Measurements from ENCODE around the gene PSME1.

Gene PSME1

DNA sequence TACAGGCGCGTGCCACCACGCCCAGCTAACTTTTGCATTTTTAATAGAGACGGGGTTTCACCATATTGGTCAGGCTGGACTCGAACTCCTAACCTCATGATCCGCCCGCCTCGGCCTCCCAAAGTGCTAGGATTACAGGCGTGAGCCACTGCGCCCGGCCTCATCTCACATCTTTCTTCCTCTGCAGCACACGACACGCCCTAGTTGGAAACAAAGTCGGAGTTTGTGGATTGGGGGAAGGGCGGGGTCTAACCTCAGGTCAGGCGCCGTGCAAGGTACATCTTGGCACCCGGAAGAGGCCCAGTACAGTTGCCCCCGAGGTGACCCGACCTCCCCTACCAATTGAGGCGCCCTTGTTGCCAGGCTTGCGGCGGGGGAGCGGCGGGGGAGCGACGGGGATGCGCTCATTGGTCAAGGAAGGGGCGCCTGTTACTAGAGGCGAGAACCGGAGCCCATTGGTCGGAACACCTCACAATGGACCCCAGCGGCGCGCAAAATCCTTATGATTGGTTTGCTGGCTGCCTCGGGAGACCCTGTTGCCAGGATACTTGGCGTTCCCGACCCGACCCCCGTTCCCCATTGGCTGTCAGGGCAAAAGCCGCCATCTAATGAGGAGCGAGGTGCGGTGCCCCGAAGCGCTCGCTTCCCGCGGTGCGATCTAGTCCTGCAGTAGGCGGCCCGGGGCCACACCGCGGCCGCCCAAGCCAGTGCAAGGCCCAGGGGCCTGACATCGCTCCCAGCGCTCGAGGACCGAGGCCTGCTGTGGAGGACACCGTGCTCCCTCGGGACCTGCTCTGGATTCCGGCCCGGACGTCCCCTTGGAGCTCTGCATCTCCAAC is 35.6 kb downstream of the PSME1 start, which contains the start of gene REC8:
REC8 (plus strand) TSS at position 659 of the 839 bp plus-strand sequence. CDS start 473 bp downstream, outside the sequence.
- DNase-seq (ENCODE audit: extremely low read depth, insufficient read length): peak; percentile 95
- TF ChIP-seq, protein P1, sequence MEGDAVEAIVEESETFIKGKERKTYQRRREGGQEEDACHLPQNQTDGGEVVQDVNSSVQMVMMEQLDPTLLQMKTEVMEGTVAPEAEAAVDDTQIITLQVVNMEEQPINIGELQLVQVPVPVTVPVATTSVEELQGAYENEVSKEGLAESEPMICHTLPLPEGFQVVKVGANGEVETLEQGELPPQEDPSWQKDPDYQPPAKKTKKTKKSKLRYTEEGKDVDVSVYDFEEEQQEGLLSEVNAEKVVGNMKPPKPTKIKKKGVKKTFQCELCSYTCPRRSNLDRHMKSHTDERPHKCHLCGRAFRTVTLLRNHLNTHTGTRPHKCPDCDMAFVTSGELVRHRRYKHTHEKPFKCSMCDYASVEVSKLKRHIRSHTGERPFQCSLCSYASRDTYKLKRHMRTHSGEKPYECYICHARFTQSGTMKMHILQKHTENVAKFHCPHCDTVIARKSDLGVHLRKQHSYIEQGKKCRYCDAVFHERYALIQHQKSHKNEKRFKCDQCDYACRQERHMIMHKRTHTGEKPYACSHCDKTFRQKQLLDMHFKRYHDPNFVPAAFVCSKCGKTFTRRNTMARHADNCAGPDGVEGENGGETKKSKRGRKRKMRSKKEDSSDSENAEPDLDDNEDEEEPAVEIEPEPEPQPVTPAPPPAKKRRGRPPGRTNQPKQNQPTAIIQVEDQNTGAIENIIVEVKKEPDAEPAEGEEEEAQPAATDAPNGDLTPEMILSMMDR (IDR thresholded peaks at IDR 0.05; ENCODE audit: insufficient read depth, low read length, poor library complexity, severe bottlenecking): no peak
- Histone ChIP-seq H3K4me3 (replicated peaks; ENCODE audit: low read depth, low read length) (peak within 1 kb of the TSS; percentile 68), H3K27me3 (replicated peaks; ENCODE audit: control insufficient read depth, insufficient read depth, low read length) (no peaks in the 10 kb centered on the region), H3K36me3 (ENCODE audit: control insufficient read depth, insufficient read depth, low read length) (peaks cover 22% of the 10 kb centered on the region)

DNA sequence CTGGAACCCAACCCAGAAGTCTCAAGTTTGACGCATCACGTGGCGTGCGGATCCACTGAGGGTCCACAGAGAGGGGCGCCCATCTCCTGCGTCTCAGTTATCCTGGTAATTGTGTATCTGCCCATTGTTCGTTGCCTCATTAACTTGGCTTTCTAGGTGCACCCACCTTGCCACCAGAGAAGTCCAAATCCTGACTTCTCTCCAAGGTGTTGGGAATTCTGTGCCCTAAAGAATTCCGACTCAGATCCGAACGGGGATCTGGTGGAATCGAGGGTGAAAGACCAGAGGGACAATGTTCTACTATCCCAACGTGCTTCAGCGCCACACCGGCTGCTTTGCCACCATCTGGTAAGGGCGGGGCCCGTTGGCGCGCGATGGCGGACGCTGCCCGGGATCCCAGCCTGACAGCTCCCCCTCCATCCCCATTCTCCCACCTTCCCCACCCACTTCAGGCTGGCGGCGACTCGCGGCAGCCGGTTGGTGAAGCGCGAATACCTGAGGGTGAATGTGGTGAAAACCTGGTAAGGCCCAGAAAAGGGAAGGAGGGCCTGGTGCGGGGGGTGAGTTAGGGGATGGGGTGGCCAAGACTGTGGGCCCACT is 36.4 kb downstream of the PSME1 start:
- Histone ChIP-seq H3K27me3 (replicated peaks; ENCODE audit: control insufficient read depth, insufficient read depth, low read length) (no peaks in the 10 kb centered on the region), H3K36me3 (ENCODE audit: control insufficient read depth, insufficient read depth, low read length) (peaks cover 24% of the 10 kb centered on the region), H3K4me3 (replicated peaks; ENCODE audit: low read depth, low read length) (peak overlapping the region; percentile 68)
- TF ChIP-seq, protein P1 (IDR thresholded peaks at IDR 0.05; ENCODE audit: insufficient read depth, low read length, poor library complexity, severe bottlenecking): no peak
- DNase-seq (ENCODE audit: extremely low read depth, insufficient read length): no peak

DNA sequence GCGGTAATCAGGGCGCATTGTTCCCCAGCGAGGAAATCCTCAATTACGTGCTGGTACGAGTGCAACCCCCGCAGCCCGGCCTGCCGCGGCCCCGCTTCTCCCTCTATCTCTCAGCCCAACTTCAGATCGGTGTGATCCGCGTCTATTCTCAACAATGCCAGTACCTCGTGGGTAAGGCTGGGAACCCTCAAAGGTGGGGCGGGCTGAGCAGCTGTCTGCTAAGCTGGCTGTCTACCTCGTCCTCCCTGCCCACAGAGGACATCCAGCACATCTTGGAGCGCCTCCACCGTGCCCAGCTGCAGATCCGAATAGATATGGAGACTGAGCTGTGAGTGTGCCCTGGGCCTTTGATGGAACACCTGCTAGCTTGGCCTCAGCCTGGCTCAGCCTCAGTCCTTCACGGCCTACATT is 36.9 kb downstream of the PSME1 start:
- peaks cover 23% of the 10 kb centered on the region for H3K36me3 ChIP-seq (ENCODE audit: control insufficient read depth, insufficient read depth, low read length)
- peak overlapping the region; percentile 68 for H3K4me3 ChIP-seq (replicated peaks; ENCODE audit: low read depth, low read length)

DNA sequence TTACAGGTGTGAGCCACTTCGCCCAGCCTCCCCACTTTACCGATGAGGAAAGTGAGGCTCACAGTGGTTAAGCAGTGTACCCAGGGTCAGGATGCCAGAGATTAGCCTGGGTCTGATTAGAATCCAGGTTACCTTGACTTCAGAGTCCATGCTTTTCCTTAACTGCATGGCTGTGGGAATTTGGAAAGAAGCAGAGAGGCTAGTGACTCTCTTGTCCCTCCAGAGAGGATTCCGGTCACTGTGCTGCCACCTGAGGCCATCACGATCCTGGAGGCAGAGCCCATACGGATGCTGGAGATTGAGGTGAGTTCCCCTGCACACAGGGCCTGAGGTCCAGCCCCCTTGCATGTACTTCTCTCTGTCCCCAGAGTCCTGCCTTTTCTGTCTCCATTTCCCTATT is 40.6 kb downstream of the PSME1 start:
- H3K4me3 ChIP-seq (replicated peaks; ENCODE audit: low read depth, low read length): no peak overlapping the region
- no peak for DNase-seq (ENCODE audit: extremely low read depth, insufficient read length)
- H3K27me3 ChIP-seq (replicated peaks; ENCODE audit: control insufficient read depth, insufficient read depth, low read length): no peaks in the 10 kb centered on the region
- TF ChIP-seq, protein P1 (IDR thresholded peaks at IDR 0.05; ENCODE audit: insufficient read depth, low read length, poor library complexity, severe bottlenecking): no peak
- peaks cover 45% of the 10 kb centered on the region for H3K36me3 ChIP-seq (ENCODE audit: control insufficient read depth, insufficient read depth, low read length)

More for the DNA sequence above, 36.9 kb downstream of the PSME1 start:
- H3K27me3 ChIP-seq (replicated peaks; ENCODE audit: control insufficient read depth, insufficient read depth, low read length): no peaks in the 10 kb centered on the region
- TF ChIP-seq, protein P1 (IDR thresholded peaks at IDR 0.05; ENCODE audit: insufficient read depth, low read length, poor library complexity, severe bottlenecking): no peak
- no peak for DNase-seq (ENCODE audit: extremely low read depth, insufficient read length)

DNA sequence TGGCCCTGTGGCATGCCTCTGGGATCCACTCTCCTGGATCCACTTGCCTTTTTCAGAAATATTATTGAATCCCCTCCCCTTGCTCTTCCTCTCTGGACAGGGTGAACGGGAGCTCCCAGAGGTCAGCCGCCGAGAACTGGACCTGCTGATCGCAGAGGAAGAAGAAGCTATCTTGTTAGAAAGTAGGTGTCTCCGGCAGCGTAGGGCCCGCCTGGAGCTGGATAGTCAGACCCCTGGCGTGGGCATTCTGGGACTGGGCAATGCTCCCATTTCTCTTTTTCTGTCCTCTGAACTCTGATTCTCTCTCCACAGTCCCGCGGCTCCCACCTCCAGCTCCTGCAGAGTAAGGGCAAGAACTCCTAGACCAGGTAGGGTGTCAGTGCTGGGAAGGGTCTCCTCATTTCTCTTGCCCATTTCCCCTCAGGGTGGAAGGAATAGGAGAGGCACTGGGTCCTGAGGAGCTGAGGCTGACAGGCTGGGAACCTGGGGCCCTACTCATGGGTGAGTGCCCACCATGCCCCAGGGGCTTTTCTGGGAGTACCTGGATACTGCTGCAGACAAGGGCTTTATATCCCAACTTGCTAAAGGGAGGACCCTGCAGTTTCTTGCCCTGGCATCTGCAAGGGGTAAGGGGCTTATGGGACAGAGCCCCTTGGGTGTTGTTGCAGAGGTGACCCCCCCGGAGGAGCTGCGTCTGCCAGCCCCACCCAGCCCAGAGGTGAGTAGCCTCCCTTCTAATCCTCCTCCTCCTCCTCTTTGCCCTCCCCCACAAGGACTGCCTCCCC is 41.2 kb downstream of the PSME1 start:
- Histone ChIP-seq H3K36me3 (ENCODE audit: control insufficient read depth, insufficient read depth, low read length) (peaks cover 48% of the 10 kb centered on the region), H3K27me3 (replicated peaks; ENCODE audit: control insufficient read depth, insufficient read depth, low read length) (no peaks in the 10 kb centered on the region), H3K4me3 (replicated peaks; ENCODE audit: low read depth, low read length) (no peak overlapping the region)
- TF ChIP-seq, protein P1 (IDR thresholded peaks at IDR 0.05; ENCODE audit: insufficient read depth, low read length, poor library complexity, severe bottlenecking): no peak
- DNase-seq (ENCODE audit: extremely low read depth, insufficient read length): no peak

Measured in GM06990 (cell line).